PC-9 (cell line): Measurements from ENCODE around the gene SCN2B. TPM values are rescaled to one million over a fixed set of nuclear protein-coding genes. Genes with fewer than 3 reads are reported as not detected.

Experiments
- BruUV-seq: library from RNA; stranded (reverse); fragments of 400-500 nt; replicated peaks from 2 replicates; lab custom pipeline; 2021; lab: Mats Ljungman, UMichigan
- CTCF ChIA-PET: fragments of 300-600 bp; sonication (Branson Sonifier 250); formaldehyde crosslinking; loops from one replicate; lab custom pipeline; 2022; ENCODE audit warnings: antibody characterized with exemption; lab: Charles Lee
- POLR2A ChIA-PET: fragments of 300-600 bp; sonication (Branson Sonifier 250); formaldehyde crosslinking; loops from one replicate; lab custom pipeline; 2022; ENCODE audit warnings: antibody characterized with exemption; ENCODE audit not compliant: unreplicated experiment; lab: Charles Lee
- DNase-seq, 2 experiments: peaks; one replicate each; pipeline versions ENCODE4 v3.0.0 to v3.0.0-alpha.2; 2015 to 2022; ENCODE audit warnings: mixed read lengths in 1 of 2
- H2AFZ ChIP-seq: fragments of 200-600 bp; sonication (generic); 2 replicates; pipeline ENCODE4 v1.8.1; 2017; ENCODE audit warnings: antibody characterized with exemption
- H3F3A ChIP-seq: fragments of 200-600 bp; sonication (generic); 2 replicates; pipeline ENCODE4 v1.8.1; 2017; ENCODE audit warnings: antibody characterized with exemption, mild to moderate bottlenecking, low read depth; ENCODE audit not compliant: insufficient read depth
- H3K27ac ChIP-seq: fragments of 200-600 bp; sonication (generic); 2 replicates; pipeline ENCODE4 v1.6.1; 2016; ENCODE audit warnings: mixed run types
- H3K27me3 ChIP-seq: fragments of 200-600 bp; sonication (generic); 2 replicates; pipeline ENCODE4 v1.6.1; 2016; ENCODE audit warnings: low read depth, mixed run types; ENCODE audit not compliant: insufficient read depth
- H3K36me3 ChIP-seq: fragments of 200-600 bp; sonication (generic); 2 replicates; pipeline ENCODE4 v1.6.1; 2016; ENCODE audit warnings: low read depth, mixed run types
- H3K4me1 ChIP-seq: fragments of 200-600 bp; sonication (generic); replicated peaks from 2 replicates; pipeline ENCODE4 v1.6.1; 2016; ENCODE audit warnings: mixed run types; ENCODE audit not compliant: insufficient read depth
- H3K4me2 ChIP-seq: fragments of 200-600 bp; sonication (generic); 2 replicates; pipeline ENCODE4 v1.6.1; 2017; ENCODE audit warnings: mixed run types
- H3K4me3 ChIP-seq: fragments of 200-600 bp; sonication (generic); 2 replicates; pipeline ENCODE4 v1.6.1; 2016; ENCODE audit warnings: mixed run types
- H3K79me2 ChIP-seq: fragments of 200-600 bp; sonication (generic); 2 replicates; pipeline ENCODE4 v1.6.1; 2017; ENCODE audit warnings: low read depth, mixed run types
- H3K9me2 ChIP-seq: fragments of 200-600 bp; sonication (generic); 2 replicates; pipeline ENCODE4 v1.8.1; 2017; ENCODE audit warnings: mild to moderate bottlenecking; ENCODE audit not compliant: insufficient read depth
- H3K9me3 ChIP-seq: fragments of 200-600 bp; sonication (generic); 2 replicates; pipeline ENCODE4 v1.8.1; 2016; ENCODE audit warnings: low read depth; ENCODE audit not compliant: insufficient read depth
- H4K20me1 ChIP-seq: fragments of 200-600 bp; sonication (generic); 2 replicates; pipeline ENCODE4 v1.8.1; 2017; ENCODE audit not compliant: insufficient read depth
- EZH2 ChIP-seq: fragments of 200-600 bp; sonication (generic); IDR thresholded peaks from 2 replicates; pipeline ENCODE4 v1.8.0; 2017; ENCODE audit warnings: antibody characterized with exemption, low read depth
- intact Hi-C: fragments of 100-400 bp; cut with micrococcal nuclease; formaldehyde crosslinking; loops from one replicate; pipeline ENCODE4 v1.10.0; 2022; ENCODE audit not compliant: unreplicated experiment
- total RNA-seq: library from RNA; stranded (reverse); gene quantifications from 2 replicates; pipeline ENCODE4 v1.2.3, GENCODE V29; 2021
- TF ChIP-seq, protein P1 (sequence below): fragments of 200-600 bp; sonication (generic); conservative IDR thresholded peaks from 2 replicates; pipeline ENCODE4 v1.6.1; 2017; ENCODE audit warnings: mixed run types, antibody characterized with exemption, mild to moderate bottlenecking, moderate library complexity

SCN2B gene
- total RNA-seq, 1 experiment from 2014 or later, result not detected

DNA sequence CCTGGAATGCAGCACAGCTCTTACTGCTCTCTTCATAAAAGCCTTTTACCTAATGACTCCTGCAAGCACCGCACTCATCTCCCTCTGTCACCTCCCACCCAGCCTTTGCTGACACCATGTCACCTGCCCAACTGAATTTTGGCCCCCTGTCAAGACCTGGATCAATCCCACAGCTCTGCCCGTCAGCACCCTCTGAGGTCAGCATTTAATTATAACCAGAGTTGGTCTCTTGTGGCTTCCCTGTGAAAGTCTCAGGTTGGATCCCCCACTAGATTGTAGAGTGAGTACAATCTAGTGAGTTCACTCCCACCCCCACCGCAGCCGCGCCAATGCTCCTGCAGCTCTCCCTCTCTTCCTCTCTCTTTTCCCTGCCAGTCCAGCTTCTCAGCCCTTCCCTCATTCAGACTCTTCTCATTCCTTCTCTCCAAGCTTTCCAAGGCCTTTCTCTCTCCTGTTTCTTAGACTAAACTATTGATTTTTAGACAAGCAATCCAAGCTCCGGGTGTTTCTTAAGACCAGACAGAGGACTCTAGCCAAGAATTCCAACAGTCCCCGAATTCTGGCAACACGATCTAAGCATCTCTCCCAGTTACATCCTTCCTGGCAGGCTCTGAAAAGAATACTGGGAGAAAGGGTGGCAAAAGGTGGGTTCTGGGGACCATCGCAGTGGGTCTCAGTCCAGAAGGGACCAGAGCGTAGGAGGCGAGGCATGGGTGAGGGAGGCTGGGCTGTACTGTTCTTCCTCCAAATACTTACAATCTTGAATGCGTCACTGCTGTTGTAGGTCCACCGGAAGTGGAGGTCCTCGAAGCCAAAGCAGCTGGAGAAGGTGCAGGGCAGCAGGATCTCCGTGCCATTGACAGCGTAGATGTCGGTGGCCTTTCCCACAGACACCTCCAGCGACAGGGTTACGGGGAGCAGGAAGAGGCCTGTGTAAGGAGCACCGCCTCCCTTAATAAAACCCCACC, 31.9 kb downstream of the SCN2B start:
- ChIA-PET POLR2A (no interaction called here), CTCF (interaction anchor here (0.6 kb wide), 1 partner anchor 54 kb away, joined by 5 read pairs; no protein-coding TSS in a partner anchor)
- Histone ChIP-seq H2AFZ (no peak overlapping the region), H3K27me3 (peaks cover 24% of the 10 kb centered on the region), H3K9me3 (no peaks in the 10 kb centered on the region), H4K20me1 (no peaks in the 10 kb centered on the region), H3K4me1 (peaks cover 6% of the 10 kb centered on the region; the same call in 1 of the 2 replicates), H3K4me3 (no peak overlapping the region), H3K4me2 (no peak overlapping the region), H3K9me2 (no peaks in the 10 kb centered on the region), H3K79me2 (no peaks in the 10 kb centered on the region), H3K36me3 (no peaks in the 10 kb centered on the region), H3F3A (peaks cover 5% of the 10 kb centered on the region; the same call in 1 of the 2 replicates), H3K27ac (no peak overlapping the region)
- DNase-seq, result no peak
- TF ChIP-seq, protein P1, sequence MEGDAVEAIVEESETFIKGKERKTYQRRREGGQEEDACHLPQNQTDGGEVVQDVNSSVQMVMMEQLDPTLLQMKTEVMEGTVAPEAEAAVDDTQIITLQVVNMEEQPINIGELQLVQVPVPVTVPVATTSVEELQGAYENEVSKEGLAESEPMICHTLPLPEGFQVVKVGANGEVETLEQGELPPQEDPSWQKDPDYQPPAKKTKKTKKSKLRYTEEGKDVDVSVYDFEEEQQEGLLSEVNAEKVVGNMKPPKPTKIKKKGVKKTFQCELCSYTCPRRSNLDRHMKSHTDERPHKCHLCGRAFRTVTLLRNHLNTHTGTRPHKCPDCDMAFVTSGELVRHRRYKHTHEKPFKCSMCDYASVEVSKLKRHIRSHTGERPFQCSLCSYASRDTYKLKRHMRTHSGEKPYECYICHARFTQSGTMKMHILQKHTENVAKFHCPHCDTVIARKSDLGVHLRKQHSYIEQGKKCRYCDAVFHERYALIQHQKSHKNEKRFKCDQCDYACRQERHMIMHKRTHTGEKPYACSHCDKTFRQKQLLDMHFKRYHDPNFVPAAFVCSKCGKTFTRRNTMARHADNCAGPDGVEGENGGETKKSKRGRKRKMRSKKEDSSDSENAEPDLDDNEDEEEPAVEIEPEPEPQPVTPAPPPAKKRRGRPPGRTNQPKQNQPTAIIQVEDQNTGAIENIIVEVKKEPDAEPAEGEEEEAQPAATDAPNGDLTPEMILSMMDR, result no peak
- BruUV-seq, result no TSS peak
- intact Hi-C loops, result loop anchor here (1.0 to 2.0 kb wide), 8 partner anchors 27 to 515 kb away; partner anchors contain the start of gene ARCN1

DNA sequence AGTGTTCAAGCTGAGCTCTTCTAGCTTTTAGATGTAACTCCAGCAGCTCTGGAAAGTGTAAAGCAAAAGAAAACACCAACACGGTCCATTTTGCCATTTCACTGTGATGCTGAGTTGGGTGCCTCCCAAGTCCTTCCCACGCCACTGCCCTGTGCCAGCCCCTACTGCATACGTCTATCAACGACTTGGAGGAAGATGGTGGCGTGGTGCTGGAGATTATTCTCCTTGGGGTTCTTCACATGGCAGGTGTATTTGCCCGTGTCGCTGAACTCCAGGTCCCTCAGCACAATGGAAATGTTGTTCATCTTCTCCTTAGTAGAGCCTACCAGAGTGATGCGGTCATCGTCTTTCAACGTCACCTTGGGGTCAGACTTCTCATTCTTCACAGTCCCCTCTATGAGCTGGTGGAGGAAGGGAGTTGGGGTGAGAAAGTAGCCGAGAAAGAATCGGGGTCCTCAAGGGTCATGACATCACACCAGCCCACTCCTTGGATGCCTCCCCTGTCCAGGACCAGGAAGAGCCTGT, 32.7 kb downstream of the SCN2B start:
- no peaks in the 10 kb centered on the region for H3K36me3 ChIP-seq
- TF ChIP-seq EZH2, result no peak
- TF ChIP-seq, protein P1, result no peak
- ChIA-PET POLR2A (no interaction called here), CTCF (interaction anchor here (0.6 kb wide), 1 partner anchor 55 kb away, joined by 5 read pairs; no protein-coding TSS in a partner anchor)
- intact Hi-C loops, result loop anchor here (2.0 kb wide), 4 partner anchors 55 to 429 kb away; partner anchors contain the start of gene ARCN1
- H3K4me3 ChIP-seq, result no peak overlapping the region
- peaks cover 6% of the 10 kb centered on the region; the same call in 1 of the 2 replicates for H3K4me1 ChIP-seq
- no peak overlapping the region for H3K27ac ChIP-seq
- peaks cover 23% of the 10 kb centered on the region for H3K27me3 ChIP-seq
- H2AFZ ChIP-seq, result no peak overlapping the region
- no peak for DNase-seq
- peaks cover 5% of the 10 kb centered on the region; the same call in 1 of the 2 replicates for H3F3A ChIP-seq
- no peaks in the 10 kb centered on the region for H4K20me1 ChIP-seq
- no peaks in the 10 kb centered on the region for H3K9me2 ChIP-seq
- H3K9me3 ChIP-seq, result no peaks in the 10 kb centered on the region
- BruUV-seq, result no TSS peak
- H3K4me2 ChIP-seq, result no peak overlapping the region
- no peaks in the 10 kb centered on the region for H3K79me2 ChIP-seq

GRCh38 chr11:118142809-118143208, 33.6 kb downstream of the SCN2B start:
- intact Hi-C loops, result no loop called here
- no peak overlapping the region for H3K27ac ChIP-seq

More at GRCh38 chr11:118142809-118143208, 33.6 kb downstream of the SCN2B start:
- no peak for TF ChIP-seq EZH2
- TF ChIP-seq, protein P1, result no peak
- Histone ChIP-seq H3K27me3 (peaks cover 23% of the 10 kb centered on the region), H3K79me2 (no peaks in the 10 kb centered on the region), H3K4me3 (no peak overlapping the region), H3K9me3 (no peaks in the 10 kb centered on the region), H3K36me3 (no peaks in the 10 kb centered on the region), H3F3A (peaks cover 5% of the 10 kb centered on the region; the same call in 1 of the 2 replicates), H3K9me2 (no peaks in the 10 kb centered on the region), H3K4me1 (peaks cover 6% of the 10 kb centered on the region; the same call in 1 of the 2 replicates), H4K20me1 (no peaks in the 10 kb centered on the region), H2AFZ (no peak overlapping the region), H3K4me2 (no peak overlapping the region)
- POLR2A ChIA-PET, result no interaction called here
- DNase-seq, result no peak
- BruUV-seq, result no TSS peak
- CTCF ChIA-PET, result no interaction called here
